Measurements from ENCODE around the gene EID2B.

GRCh38 chr19:39516270-39516669 is 16.4 kb downstream of the EID2B start:
- TF ChIP-seq, protein P1, sequence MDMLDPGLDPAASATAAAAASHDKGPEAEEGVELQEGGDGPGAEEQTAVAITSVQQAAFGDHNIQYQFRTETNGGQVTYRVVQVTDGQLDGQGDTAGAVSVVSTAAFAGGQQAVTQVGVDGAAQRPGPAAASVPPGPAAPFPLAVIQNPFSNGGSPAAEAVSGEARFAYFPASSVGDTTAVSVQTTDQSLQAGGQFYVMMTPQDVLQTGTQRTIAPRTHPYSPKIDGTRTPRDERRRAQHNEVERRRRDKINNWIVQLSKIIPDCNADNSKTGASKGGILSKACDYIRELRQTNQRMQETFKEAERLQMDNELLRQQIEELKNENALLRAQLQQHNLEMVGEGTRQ (IDR thresholded peaks at IDR 0.05): no peak
- TF ChIP-seq JUNB (IDR thresholded peaks at IDR 0.05) (no peak), RCOR1 (IDR thresholded peaks at IDR 0.05; ENCODE audit: low read depth, low read length) (no peak), POLR2A (IDR thresholded peaks at IDR 0.05; ENCODE audit: low read length) (no peak), CTCF (IDR thresholded peaks at IDR 0.05) (no peak), MAZ (IDR thresholded peaks at IDR 0.05; ENCODE audit: borderline replicate concordance, low read depth, low read length) (no peak), NR3C1 (IDR thresholded peaks at IDR 0.05) (no peak), BHLHE40 (IDR thresholded peaks at IDR 0.05; ENCODE audit: low read depth, low read length) (no peak), SMC3 (IDR thresholded peaks at IDR 0.05) (no peak), HDAC2 (IDR thresholded peaks at IDR 0.05) (no peak), CBX2 (IDR thresholded peaks at IDR 0.05; ENCODE audit: borderline replicate concordance, low read depth) (no peak), KDM1A (IDR thresholded peaks at IDR 0.05; ENCODE audit: low read depth) (no peak), EP300 (IDR thresholded peaks at IDR 0.05) (no peak)
